ENCODE results near the gene LSM11.
"Not testable (repeated sequence)": the region's sequence is repeated elsewhere in the genome, so short reads cannot be mapped to it uniquely, and the experiment has no call there.

- TF ChIP-seq EZH2 (IDR thresholded peaks at IDR 0.05); POLR2AphosphoS5 (IDR thresholded peaks at IDR 0.05; ENCODE audit: borderline replicate concordance, low read depth, low read length): not testable (repeated sequence)
These were observed 49.7 kb upstream of the LSM11 start for GRCh38 chr5:157693816-157694215.
